WTC11 (cell line): ENCODE results near the gene CACNG1. TPM values are rescaled to one million over a fixed set of nuclear protein-coding genes. Genes with fewer than 3 reads are reported as not detected.
"Not testable (repeated sequence)": the region's sequence is repeated elsewhere in the genome, so short reads cannot be mapped to it uniquely, and the experiment has no call there.

Source experiments
- ATAC-seq: fragments of 200-7000 bp; cut with Tn5 transposase; 2 replicates; pipeline ENCODE4 v1.10.0; 2021; ENCODE audit warnings: mild to moderate bottlenecking, moderate library complexity
- CTCF ChIA-PET: fragments of 300-600 bp; sonication (Branson Sonifier 250); formaldehyde crosslinking; loops from one replicate; lab custom pipeline; 2021; ENCODE audit warnings: antibody characterized with exemption; lab: Charles Lee
- POLR2A ChIA-PET: fragments of 350-600 bp; sonication (Branson Sonifier 250); formaldehyde crosslinking; loops from one replicate; lab custom pipeline; 2021; ENCODE audit warnings: antibody characterized with exemption; lab: Charles Lee
- DNase-seq: peaks from one replicate; pipeline ENCODE4 v3.0.0; 2021; ENCODE audit warnings: low spot score
- H3K27ac Mint-ChIP-seq: 2 replicates; pipeline ENCODE4 v1.8.0; 2021; ENCODE audit warnings: mixed read lengths
- H3K27me3 Mint-ChIP-seq: 2 replicates; pipeline ENCODE4 v1.8.0; 2021; ENCODE audit warnings: low read depth, mild to moderate bottlenecking, moderate library complexity, mixed read lengths
- H3K36me3 Mint-ChIP-seq: 2 replicates; pipeline ENCODE4 v1.8.0; 2021; ENCODE audit warnings: mixed read lengths
- H3K4me1 Mint-ChIP-seq: 2 replicates; pipeline ENCODE4 v1.8.0; 2022; ENCODE audit warnings: mixed read lengths
- H3K4me3 Mint-ChIP-seq: 2 replicates; pipeline ENCODE4 v1.8.0; 2021; ENCODE audit warnings: mild to moderate bottlenecking, moderate library complexity, mixed read lengths
- H3K9me3 Mint-ChIP-seq: 2 replicates; pipeline ENCODE4 v1.8.0; 2021; ENCODE audit warnings: mixed read lengths
- AR ChIP-seq: fragments of 250-450 bp; sonication (Bioruptor Pico); IDR thresholded peaks from 2 replicates; pipeline ENCODE4 v1.9.0; 2021; ENCODE audit warnings: mild to moderate bottlenecking
- ATF3 ChIP-seq: sonication (generic); formaldehyde crosslinking; conservative IDR thresholded peaks from 2 replicates; pipeline ENCODE4 v1.8.1; 2022; ENCODE audit warnings: mild to moderate bottlenecking, missing genetic modification reagents
- FOXK1 ChIP-seq: sonication (generic); formaldehyde crosslinking; IDR thresholded peaks from 2 replicates; pipeline ENCODE4 v1.8.0; 2022; ENCODE audit warnings: mild to moderate bottlenecking, moderate library complexity, missing genetic modification reagents
- GRHL2 ChIP-seq: fragments of 250-450 bp; sonication (Bioruptor Pico); IDR thresholded peaks from 2 replicates; pipeline ENCODE4 v1.8.0; 2022; ENCODE audit warnings: mild to moderate bottlenecking, moderate library complexity; ENCODE audit not compliant: insufficient replicate concordance, severe bottlenecking
- MYBL2 ChIP-seq: sonication (generic); formaldehyde crosslinking; IDR thresholded peaks from 2 replicates; pipeline ENCODE4 v1.8.1; 2023; ENCODE audit warnings: mild to moderate bottlenecking, moderate library complexity, missing genetic modification reagents
- RELA ChIP-seq: sonication (generic); formaldehyde crosslinking; IDR thresholded peaks from 2 replicates; pipeline ENCODE4 v1.8.1; 2022; ENCODE audit warnings: missing genetic modification reagents, mild to moderate bottlenecking, borderline replicate concordance
- SMAD3 ChIP-seq: sonication (generic); formaldehyde crosslinking; IDR thresholded peaks from 2 replicates; pipeline ENCODE4 v1.8.0; 2022; ENCODE audit warnings: missing genetic modification reagents, mild to moderate bottlenecking, borderline replicate concordance
- SMAD4 ChIP-seq: sonication (generic); formaldehyde crosslinking; IDR thresholded peaks from 2 replicates; pipeline ENCODE4 v1.8.0; 2022; ENCODE audit warnings: mild to moderate bottlenecking, missing genetic modification reagents
- ZBTB21 ChIP-seq: sonication (generic); formaldehyde crosslinking; IDR thresholded peaks from 2 replicates; pipeline ENCODE4 v1.8.1; 2023; ENCODE audit warnings: mild to moderate bottlenecking, missing genetic modification reagents, borderline replicate concordance
- ZNF317 ChIP-seq: sonication (generic); formaldehyde crosslinking; IDR thresholded peaks from 2 replicates; pipeline ENCODE4 v1.8.1; 2023; ENCODE audit warnings: low read depth, mild to moderate bottlenecking, moderate library complexity, missing genetic modification reagents, borderline replicate concordance
- ZNF416 ChIP-seq: fragments of 250-450 bp; sonication (Bioruptor Pico); IDR thresholded peaks from 2 replicates; pipeline ENCODE4 v1.9.0; 2021; ENCODE audit warnings: mild to moderate bottlenecking, inconsistent platforms
- total RNA-seq: library from RNA; stranded (reverse); gene quantifications from 3 replicates; pipeline ENCODE4 v1.2.3, GENCODE V29; 2021
- TF ChIP-seq, protein P1 (sequence below): fragments of 250-450 bp; sonication (Bioruptor Pico); IDR thresholded peaks from 2 replicates; pipeline ENCODE4 v1.9.0; 2021; ENCODE audit warnings: moderate library complexity, mild to moderate bottlenecking, inconsistent platforms, borderline replicate concordance

The CACNG1 gene
- total RNA-seq, 1 experiment from 2014 or later: not detected

- no peak for TF ChIP-seq ZBTB21
- TF ChIP-seq GRHL2 (CRISPR knock-in tag): no peak
- TF ChIP-seq MYBL2 (CRISPR knock-in tag): no peak
Observed at GRCh38 chr17:67098006-67098405, 53.7 kb downstream of the CACNG1 start (continued).

DNA sequence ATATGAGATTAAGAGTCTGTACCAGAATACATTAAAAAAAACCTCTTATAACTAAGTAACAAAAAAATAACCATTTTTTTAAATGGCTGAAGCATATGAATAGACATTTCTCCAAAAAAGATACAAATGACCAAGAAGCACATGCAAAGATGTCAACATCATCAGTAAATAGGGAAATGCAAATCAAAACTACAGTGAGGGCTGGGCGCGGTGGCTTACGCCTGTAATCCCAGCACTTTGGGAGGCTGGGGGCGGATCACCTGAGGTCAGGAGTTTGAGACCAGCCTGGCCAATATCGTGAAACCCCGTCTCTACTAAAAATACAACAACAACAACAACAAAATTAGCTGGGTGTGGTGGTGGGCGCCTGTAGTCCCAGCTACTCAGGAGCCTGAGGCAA, 60.3 kb downstream of the CACNG1 start:
- POLR2A ChIA-PET, DNase-seq, ATAC-seq, H3K9me3 Mint-ChIP-seq, CTCF ChIA-PET, H3K27me3 Mint-ChIP-seq, H3K4me1 Mint-ChIP-seq, H3K4me3 Mint-ChIP-seq, H3K27ac Mint-ChIP-seq: not testable (repeated sequence)
- H3K36me3 Mint-ChIP-seq: peaks cover 31% of the 10 kb centered on the region

GRCh38 chr17:67105213-67105612, 60.9 kb downstream of the CACNG1 start:
- POLR2A ChIA-PET: interaction anchor here (0.6 kb wide), 1 partner anchor 75 kb away, joined by 3 read pairs; no protein-coding TSS in a partner anchor
- DNase-seq (no peak), ATAC-seq (no peak)
- CTCF ChIA-PET: no interaction called here
- H3K9me3 Mint-ChIP-seq: no peaks in the 10 kb centered on the region
- H3K4me1 Mint-ChIP-seq: no peaks in the 10 kb centered on the region
- TF ChIP-seq AR (CRISPR knock-in tag): no peak
- TF ChIP-seq SMAD3: no peak
- TF ChIP-seq ATF3 (CRISPR knock-in tag): no peak
- TF ChIP-seq, protein P1, sequence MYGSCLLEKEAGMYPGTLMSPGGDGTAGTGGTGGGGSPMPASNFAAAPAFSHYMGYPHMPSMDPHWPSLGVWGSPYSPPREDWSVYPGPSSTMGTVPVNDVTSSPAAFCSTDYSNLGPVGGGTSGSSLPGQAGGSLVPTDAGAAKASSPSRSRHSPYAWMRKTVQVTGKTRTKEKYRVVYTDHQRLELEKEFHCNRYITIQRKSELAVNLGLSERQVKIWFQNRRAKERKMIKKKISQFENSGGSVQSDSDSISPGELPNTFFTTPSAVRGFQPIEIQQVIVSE (CRISPR knock-in tag): no peak
- no peak for TF ChIP-seq FOXK1
- no peak for TF ChIP-seq SMAD4 (CRISPR knock-in tag)
- no peak for TF ChIP-seq ZNF317 (CRISPR knock-in tag)
- TF ChIP-seq RELA (CRISPR knock-in tag): no peak
- no peak for TF ChIP-seq ZNF416 (CRISPR knock-in tag)
- H3K27me3 Mint-ChIP-seq: no peaks in the 10 kb centered on the region
- no peak overlapping the region for H3K4me3 Mint-ChIP-seq
- H3K36me3 Mint-ChIP-seq: peaks cover 31% of the 10 kb centered on the region
- H3K27ac Mint-ChIP-seq: no peak overlapping the region

Other genes starting within 250 kb of the CACNG1 start
- 1.9 to 3.1 TPM (median 2.8 TPM) in 3 replicates for gene CACNG5, start 209.4 kb upstream of the CACNG1 start, total RNA-seq
- 1.6 to 3.4 TPM (median 2.3 TPM) in 3 replicates for gene CACNG4, start 79.8 kb upstream of the CACNG1 start, total RNA-seq
- 46.5 to 49.1 TPM (median 47.4 TPM) in 3 replicates for gene HELZ, start 200.6 kb downstream of the CACNG1 start, total RNA-seq